ENCODE data around the gene PRKN.

DNA sequence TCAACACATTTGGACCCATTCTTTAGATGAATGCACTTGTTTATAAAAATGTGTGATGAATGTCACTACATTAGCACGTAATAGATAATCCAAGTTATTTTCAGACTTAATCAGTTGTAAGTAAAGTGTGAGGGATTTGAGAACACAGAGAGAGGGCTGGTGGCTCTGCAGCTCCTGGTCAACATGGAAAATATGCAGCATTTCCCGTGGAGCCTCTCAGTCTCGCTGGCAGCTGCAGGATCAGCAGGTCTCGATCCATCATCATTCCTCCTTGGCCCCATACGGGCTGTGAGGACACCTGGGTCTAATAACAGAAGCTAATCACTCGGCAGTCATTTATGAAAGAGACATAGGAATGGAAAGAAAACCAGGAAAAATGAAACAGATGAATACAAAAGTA is 390.2 kb downstream of the PRKN start:
- TF ChIP-seq POLR2A (IDR thresholded peaks at IDR 0.05; ENCODE audit: low read length) (no peak), GATA1 (IDR thresholded peaks at IDR 0.05; ENCODE audit: low read depth, low read length) (no peak)
